B cell (primary cell): ENCODE results near the gene CNTN4. TPM values are rescaled to one million over a fixed set of nuclear protein-coding genes. Genes with fewer than 3 reads are reported as not detected.

Source experiments
- ATAC-seq: fragments of 200-7000 bp; cut with Tn5 transposase; one replicate; pipeline ENCODE4 v1.10.0; 2021; ENCODE audit warnings: low read depth, mild to moderate bottlenecking, moderate number of reproducible peaks, moderate library complexity
- CTCF ChIA-PET: fragments of 350-600 bp; sonication (Branson Sonifier 250); formaldehyde crosslinking; loops from one replicate; lab custom pipeline; 2021; ENCODE audit warnings: antibody characterized with exemption, inconsistent platforms; lab: Charles Lee
- POLR2A ChIA-PET: fragments of 350-600 bp; sonication (Branson Sonifier 250); formaldehyde crosslinking; loops from one replicate; lab custom pipeline; 2021; ENCODE audit warnings: antibody characterized with exemption; lab: Charles Lee
- DNase-seq: peaks from one replicate; pipeline ENCODE4 v3.0.0; 2013
- H2AFZ ChIP-seq: 2 replicates; pipeline ENCODE4 v1.6.1; 2012; ENCODE audit warnings: mild to moderate bottlenecking, low read depth, low read length; ENCODE audit not compliant: insufficient read depth, poor library complexity, severe bottlenecking
- H3K27ac ChIP-seq, 2 donors: 1 replicate in 1 of 2; 2 replicates in 1 of 2; pipeline ENCODE4 v1.5.1; 2012 to 2013; ENCODE audit warnings: low read length in 2 of 2, mild to moderate bottlenecking in 2 of 2, moderate library complexity in 1 of 2
- H3K27me3 ChIP-seq, 4 experiments: fragments of 200-600 bp in 1 of 4; sonication (generic) in 1 of 4; replicated peaks in 1 of 4; 1 replicate in 2 of 4; 2 replicates in 2 of 4; pipeline versions ENCODE4 v1.6.1 to v1.7.0; 2013 to 2016; ENCODE audit warnings: low read length in 3 of 4, mild to moderate bottlenecking in 2 of 4, mixed read lengths in 1 of 4, moderate library complexity in 1 of 4; ENCODE audit not compliant: insufficient read depth in 4 of 4, control insufficient read depth in 3 of 4; ENCODE audit errors: control extremely low read depth in 1 of 4
- H3K36me3 ChIP-seq, 2 experiments: replicated peaks in 1 of 2; 1 replicate in 1 of 2; 2 replicates in 1 of 2; pipeline versions ENCODE4 v1.6.1 to v1.7.1; 2013; ENCODE audit warnings: low read length in 1 of 2; ENCODE audit not compliant: insufficient read depth in 2 of 2, control insufficient read depth in 1 of 2; ENCODE audit errors: control extremely low read depth in 1 of 2, extremely low read depth in 1 of 2
- H3K4me1 ChIP-seq, 2 donors: fragments of 200-600 bp in 1 of 2; sonication (generic) in 1 of 2; 1 replicate in 1 of 2; 2 replicates in 1 of 2; pipeline versions ENCODE4 v1.5.1 to v1.6.1; 2013 to 2017; ENCODE audit warnings: low read length in 2 of 2; ENCODE audit not compliant: control insufficient read depth in 2 of 2, insufficient read depth in 2 of 2
- H3K4me2 ChIP-seq: replicated peaks from 2 replicates; pipeline ENCODE3; 2012; ENCODE audit warnings: mild to moderate bottlenecking, low read depth, low read length; ENCODE audit not compliant: poor library complexity, severe bottlenecking
- H3K4me3 ChIP-seq, 5 experiments: fragments of 200-600 bp in 1 of 5; sonication (generic) in 1 of 5; 1 replicate in 3 of 5; 2 replicates in 2 of 5; pipeline versions ENCODE4 v1.5.1 to v1.7.0; 2011 to 2016; ENCODE audit warnings: low read length in 4 of 5, mild to moderate bottlenecking in 4 of 5, low read depth in 2 of 5, control low read depth in 1 of 5, moderate library complexity in 1 of 5; ENCODE audit not compliant: insufficient read depth in 1 of 5; ENCODE audit errors: control extremely low read depth in 1 of 5, extremely low read depth in 1 of 5
- H3K79me2 ChIP-seq: fragments of 200-600 bp; sonication (generic); one replicate; pipeline ENCODE4 v1.6.0; 2016; ENCODE audit warnings: low read length; ENCODE audit not compliant: control insufficient read depth, insufficient read depth
- H3K9ac ChIP-seq: fragments of 200-600 bp; sonication (generic); 2 replicates; pipeline ENCODE4 v1.6.1; 2017; ENCODE audit warnings: mild to moderate bottlenecking, low read length, moderate library complexity
- H3K9me3 ChIP-seq, 3 donors: one replicate each; pipeline versions ENCODE4 v1.6.1 to v1.7.1; 2013; ENCODE audit warnings: low read length in 2 of 3; ENCODE audit not compliant: control insufficient read depth in 2 of 3, insufficient read depth in 1 of 3; ENCODE audit errors: control extremely low read depth in 1 of 3
- H4K20me1 ChIP-seq: 2 replicates; pipeline ENCODE4 v1.6.0; 2012; ENCODE audit warnings: mild to moderate bottlenecking, low read length; ENCODE audit not compliant: insufficient read depth, control insufficient read depth, poor library complexity, severe bottlenecking
- H3K27ac Mint-ChIP-seq: one replicate; pipeline ENCODE4 v1.8.0; 2021; ENCODE audit warnings: mixed read lengths
- H3K27me3 Mint-ChIP-seq: one replicate; pipeline ENCODE4 v1.8.0; 2021; ENCODE audit warnings: mixed read lengths
- H3K4me1 Mint-ChIP-seq: one replicate; pipeline ENCODE4 v1.8.0; 2021; ENCODE audit warnings: mixed read lengths
- H3K4me3 Mint-ChIP-seq: one replicate; pipeline ENCODE4 v1.8.0; 2021; ENCODE audit warnings: mixed read lengths
- H3K9me3 Mint-ChIP-seq: one replicate; pipeline ENCODE4 v1.8.0; 2022; ENCODE audit warnings: mixed read lengths; ENCODE audit not compliant: insufficient read depth
- EZH2 ChIP-seq: IDR thresholded peaks from 2 replicates; pipeline ENCODE4 v1.6.1; 2012; ENCODE audit warnings: borderline replicate concordance, low read depth, mild to moderate bottlenecking, moderate library complexity, low read length; ENCODE audit not compliant: insufficient read depth, poor library complexity, severe bottlenecking
- WGBS: methylation state at CpG from one replicate; pipeline ENCODE4 v1.1.5; 2013; ENCODE audit warnings: missing lambda C conversion rate; ENCODE audit not compliant: insufficient coverage; 5-methylcytosine and 5-hydroxymethylcytosine counted together
- intact Hi-C: fragments of 100-400 bp; cut with micrococcal nuclease; formaldehyde crosslinking; loops from one replicate; pipeline ENCODE4 v1.10.0; 2022
- polyA plus RNA-seq: library from polyadenylated mRNA; depleted of rRNA; stranded (reverse); fragments of >200 nt; gene quantifications from 2 replicates; pipeline ENCODE4 v1.2.3, GENCODE V29; 2012
- total RNA-seq, 2 donors: library from RNA; stranded (reverse); fragments of 120-200 nt in 1 of 2; gene quantifications; 1 replicate in 1 of 2; 2 replicates in 1 of 2; pipeline versions ENCODE4 v1.2.3 to v1.2.4, GENCODE V29; 2013 to 2022
- TF ChIP-seq, protein P1 (sequence below): fragments of 200-600 bp; IDR thresholded peaks from one replicate; pipeline ENCODE4 v1.8.0; 2022; ENCODE audit warnings: antibody characterized with exemption, mild to moderate bottlenecking

CNTN4 gene
- total and polyA plus RNA-seq, 2 donors (not counting 1 experiment from before 2014, with no cell fraction given) = 0.05 TPM; not detected in 1

DNA sequence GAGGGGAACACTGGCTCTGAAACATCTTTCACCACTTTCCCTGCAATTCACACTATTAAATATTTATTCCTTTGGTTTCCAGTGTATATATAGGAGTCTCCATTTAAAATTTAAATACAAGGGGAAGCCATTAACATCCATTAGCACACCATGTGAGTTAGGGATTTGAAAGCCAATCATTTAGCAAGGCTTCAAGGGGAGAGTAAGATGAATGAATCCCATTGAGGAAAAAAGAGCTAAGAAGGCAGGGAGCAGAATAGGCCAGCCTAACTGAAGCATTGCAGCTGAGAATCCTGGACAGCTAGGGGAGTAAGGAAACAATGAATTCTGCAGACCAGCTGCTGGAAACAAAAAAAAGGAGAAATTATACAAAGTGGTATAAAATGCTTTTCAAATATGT lies 585.4 kb downstream of the CNTN4 start:
- H3K9me3 Mint-ChIP-seq = no peaks in the 10 kb centered on the region
- H3K27me3 ChIP-seq = no peaks in the 10 kb centered on the region
- no peak for TF ChIP-seq EZH2
- TF ChIP-seq, protein P1, sequence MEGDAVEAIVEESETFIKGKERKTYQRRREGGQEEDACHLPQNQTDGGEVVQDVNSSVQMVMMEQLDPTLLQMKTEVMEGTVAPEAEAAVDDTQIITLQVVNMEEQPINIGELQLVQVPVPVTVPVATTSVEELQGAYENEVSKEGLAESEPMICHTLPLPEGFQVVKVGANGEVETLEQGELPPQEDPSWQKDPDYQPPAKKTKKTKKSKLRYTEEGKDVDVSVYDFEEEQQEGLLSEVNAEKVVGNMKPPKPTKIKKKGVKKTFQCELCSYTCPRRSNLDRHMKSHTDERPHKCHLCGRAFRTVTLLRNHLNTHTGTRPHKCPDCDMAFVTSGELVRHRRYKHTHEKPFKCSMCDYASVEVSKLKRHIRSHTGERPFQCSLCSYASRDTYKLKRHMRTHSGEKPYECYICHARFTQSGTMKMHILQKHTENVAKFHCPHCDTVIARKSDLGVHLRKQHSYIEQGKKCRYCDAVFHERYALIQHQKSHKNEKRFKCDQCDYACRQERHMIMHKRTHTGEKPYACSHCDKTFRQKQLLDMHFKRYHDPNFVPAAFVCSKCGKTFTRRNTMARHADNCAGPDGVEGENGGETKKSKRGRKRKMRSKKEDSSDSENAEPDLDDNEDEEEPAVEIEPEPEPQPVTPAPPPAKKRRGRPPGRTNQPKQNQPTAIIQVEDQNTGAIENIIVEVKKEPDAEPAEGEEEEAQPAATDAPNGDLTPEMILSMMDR = no peak
- no peaks in the 10 kb centered on the region for H3K9me3 ChIP-seq
- H3K4me3 Mint-ChIP-seq = no peak overlapping the region
- H3K27ac Mint-ChIP-seq = no peak overlapping the region
- ChIA-PET POLR2A (no interaction called here), CTCF (no interaction called here)
- no peaks in the 10 kb centered on the region for H3K79me2 ChIP-seq
- H3K9ac ChIP-seq = no peak overlapping the region
- intact Hi-C loops = no loop called here
- H3K27ac ChIP-seq = no peak overlapping the region
- H3K4me2 ChIP-seq = no peak overlapping the region
- no peak for DNase-seq
- H3K4me1 ChIP-seq = no peaks in the 10 kb centered on the region
- no peaks in the 10 kb centered on the region for H3K4me1 Mint-ChIP-seq
- no peaks in the 10 kb centered on the region for H3K36me3 ChIP-seq
- H4K20me1 ChIP-seq = no peaks in the 10 kb centered on the region
- no peaks in the 10 kb centered on the region for H3K27me3 Mint-ChIP-seq
- no peak for ATAC-seq
- no peak overlapping the region for H2AFZ ChIP-seq
- no peak overlapping the region for H3K4me3 ChIP-seq

DNA sequence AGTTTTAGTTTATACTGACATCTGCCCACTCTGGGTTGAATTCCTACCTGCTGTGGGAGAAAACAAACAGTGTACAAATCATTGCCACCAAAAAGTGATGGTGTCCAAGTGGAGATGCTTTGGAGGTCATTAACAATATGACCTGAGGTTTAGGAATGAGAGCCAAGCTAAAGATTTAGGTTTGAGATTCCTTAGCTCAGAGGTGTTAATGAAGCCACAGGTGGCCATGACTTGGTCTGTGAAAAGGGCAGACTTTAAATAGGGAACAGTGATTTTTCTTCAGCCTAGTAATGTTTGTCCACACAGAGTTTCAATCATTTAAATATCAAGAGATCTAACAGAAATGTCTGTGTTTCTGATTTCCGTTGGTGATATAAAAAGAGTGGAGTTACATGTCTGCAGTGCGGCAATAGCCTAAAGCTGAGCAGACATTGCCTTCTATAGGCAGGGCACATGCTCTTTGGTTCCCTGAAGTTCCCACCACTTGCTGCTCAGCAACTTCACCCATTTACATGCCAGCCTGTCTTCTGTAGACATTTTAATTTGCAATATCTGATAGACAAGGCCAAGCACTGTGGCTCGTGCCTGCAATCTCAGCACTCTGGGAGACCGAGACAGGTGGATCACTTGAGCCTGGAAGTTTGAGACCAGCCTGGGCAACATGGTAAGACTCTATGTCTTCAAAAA lies 588.3 kb downstream of the CNTN4 start:
- DNase-seq = no peak
- POLR2A ChIA-PET = no interaction called here
- Mint-ChIP-seq H3K9me3 (peaks cover 2% of the 10 kb centered on the region), H3K27ac (no peak overlapping the region), H3K27me3 (no peaks in the 10 kb centered on the region), H3K4me3 (no peak overlapping the region), H3K4me1 (no peaks in the 10 kb centered on the region)
- no peak overlapping the region for H3K9ac ChIP-seq
- no peaks in the 10 kb centered on the region for H3K79me2 ChIP-seq
- H3K4me3 ChIP-seq = no peak overlapping the region
- TF ChIP-seq EZH2 = no peak
- TF ChIP-seq, protein P1 = no peak
- H3K4me1 ChIP-seq = no peaks in the 10 kb centered on the region
- no peaks in the 10 kb centered on the region for H4K20me1 ChIP-seq
- no peak for ATAC-seq
- H3K9me3 ChIP-seq = no peaks in the 10 kb centered on the region
- H3K27me3 ChIP-seq = no peaks in the 10 kb centered on the region
- CTCF ChIA-PET = no interaction called here
- intact Hi-C loops = no loop called here
- no peaks in the 10 kb centered on the region for H3K36me3 ChIP-seq
- WGBS = 100% methylated on average over 2 of the region's 4 CpGs
- no peak overlapping the region for H2AFZ ChIP-seq
- no peak overlapping the region for H3K27ac ChIP-seq
- no peak overlapping the region for H3K4me2 ChIP-seq
